HG03060 (cell line): Measurements from ENCODE around the gene FGD5.

Experiments used
- ATAC-seq: cut with Tn5 transposase; IDR thresholded peaks from one replicate; pipeline ENCODE4 v1.9.1; 2021; ENCODE audit warnings: low read depth, moderate number of reproducible peaks; ENCODE audit not compliant: unreplicated experiment

Gene FGD5

DNA sequence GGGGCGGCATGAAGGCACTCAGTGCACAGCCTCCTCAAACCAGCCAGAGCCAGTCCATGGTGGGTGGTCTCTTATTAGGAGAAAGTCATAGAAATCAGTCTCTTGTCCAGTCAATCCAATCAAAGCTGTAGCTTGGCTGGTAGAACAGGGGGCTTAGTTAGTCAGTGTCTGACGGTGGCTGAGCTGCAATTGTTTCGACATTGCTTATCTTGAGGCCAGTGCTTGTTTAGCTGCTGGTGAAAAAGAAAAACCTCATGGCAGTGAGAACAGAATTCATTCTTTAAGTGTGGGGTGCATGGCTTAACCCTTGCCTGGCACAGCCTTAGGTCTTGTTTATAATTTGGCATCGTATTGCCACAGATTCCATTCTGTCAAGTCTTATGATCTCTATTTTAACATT is 53.9 kb downstream of the FGD5 start:
- ATAC-seq: no peak

DNA sequence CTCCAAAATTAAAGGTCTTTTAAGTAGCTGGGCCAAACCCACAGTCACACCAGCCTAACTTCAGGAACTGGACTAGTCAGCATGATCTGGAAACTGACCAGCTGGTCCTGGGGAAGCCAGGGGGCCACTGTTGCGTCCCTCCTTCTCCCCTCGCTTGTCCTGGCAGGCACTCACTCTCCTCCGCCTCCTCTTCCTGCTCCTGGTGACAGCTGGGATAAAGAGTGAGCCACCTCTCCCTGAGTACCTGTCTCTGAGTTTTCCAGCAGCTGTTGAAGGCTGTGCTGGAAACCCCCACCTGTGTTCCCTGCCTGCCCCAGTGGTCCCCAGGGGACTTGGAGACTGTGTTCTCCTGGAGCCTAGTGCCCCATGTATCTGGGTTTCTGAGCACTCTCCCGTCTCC is 56.0 kb downstream of the FGD5 start:
- ATAC-seq: no peak

DNA sequence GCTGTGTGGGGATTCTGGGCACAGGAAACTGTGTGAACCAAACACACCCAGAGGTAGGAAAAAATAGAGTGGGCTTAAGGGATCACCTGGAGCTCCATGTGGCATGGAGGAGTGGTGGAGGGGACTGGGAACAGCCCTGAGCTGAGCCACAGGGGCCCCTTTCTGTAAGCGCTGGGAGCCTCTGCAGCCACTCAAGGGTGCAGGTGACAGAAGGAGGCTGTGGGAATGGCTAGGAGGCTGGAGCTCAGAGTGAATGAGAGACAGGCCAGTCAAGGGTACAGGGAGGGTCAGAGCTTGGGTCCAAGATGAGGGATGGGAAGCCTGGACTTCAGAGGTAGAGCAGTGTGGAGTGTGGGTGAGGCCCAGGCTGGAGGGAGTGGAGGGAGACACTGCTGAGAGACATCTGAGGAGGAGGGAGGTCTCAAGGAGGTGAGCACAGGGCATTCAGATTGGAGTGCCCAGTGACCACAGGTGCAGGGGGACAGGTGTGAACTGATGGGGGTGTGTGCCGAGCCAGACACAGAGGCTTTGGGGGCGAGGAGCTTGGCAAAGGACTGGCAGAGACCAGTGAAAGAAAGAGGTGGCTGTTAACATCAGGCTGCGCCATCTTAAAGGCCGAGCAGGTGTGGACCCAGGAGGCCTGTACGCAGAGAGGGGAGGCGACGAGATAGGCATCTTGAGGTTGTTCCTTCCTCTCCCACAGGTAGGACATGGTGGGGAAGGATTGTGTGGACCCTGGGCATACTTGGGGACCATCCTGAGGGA is 56.8 kb downstream of the FGD5 start:
- ATAC-seq: no peak

DNA sequence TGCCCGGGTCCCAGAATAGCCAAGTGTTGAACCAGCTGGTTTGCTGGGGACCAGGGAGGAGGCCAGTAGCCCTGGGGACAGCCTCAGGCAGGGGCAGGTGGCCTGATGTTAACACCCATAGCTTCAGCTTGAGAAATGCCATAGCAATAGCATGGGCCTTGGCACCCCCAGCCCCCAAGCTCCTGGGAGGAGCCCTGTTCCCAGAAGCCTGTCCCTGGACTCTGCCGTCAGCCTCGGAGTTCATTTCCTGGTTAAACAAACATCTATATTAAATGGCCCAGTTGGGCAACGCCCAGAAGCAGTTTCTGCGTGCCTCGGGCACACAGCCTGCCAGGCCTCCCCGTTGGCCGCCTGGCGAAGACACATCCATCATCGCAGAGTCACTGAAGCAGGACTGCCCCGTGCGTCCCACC is 58.2 kb downstream of the FGD5 start:
- no peak for ATAC-seq

DNA sequence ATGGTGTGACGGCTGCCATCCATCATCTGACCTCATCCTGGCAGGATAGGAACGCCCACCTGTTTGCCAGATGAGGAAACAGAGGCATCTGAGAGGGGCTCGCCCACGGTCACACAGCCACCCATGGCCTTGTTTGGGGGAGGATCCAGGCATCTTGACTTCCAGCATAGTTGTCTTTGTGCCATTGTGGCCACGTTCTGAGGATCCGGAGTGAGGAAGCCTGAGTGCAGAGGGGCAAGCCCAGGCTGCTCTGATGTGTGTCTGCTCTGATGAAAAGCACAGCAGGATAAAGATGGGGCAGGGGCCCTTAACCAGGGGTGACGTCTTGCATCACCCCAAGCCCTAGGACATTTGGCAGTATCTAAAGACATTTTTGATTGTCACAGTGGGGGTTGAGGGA is 58.7 kb downstream of the FGD5 start:
- no peak for ATAC-seq

DNA sequence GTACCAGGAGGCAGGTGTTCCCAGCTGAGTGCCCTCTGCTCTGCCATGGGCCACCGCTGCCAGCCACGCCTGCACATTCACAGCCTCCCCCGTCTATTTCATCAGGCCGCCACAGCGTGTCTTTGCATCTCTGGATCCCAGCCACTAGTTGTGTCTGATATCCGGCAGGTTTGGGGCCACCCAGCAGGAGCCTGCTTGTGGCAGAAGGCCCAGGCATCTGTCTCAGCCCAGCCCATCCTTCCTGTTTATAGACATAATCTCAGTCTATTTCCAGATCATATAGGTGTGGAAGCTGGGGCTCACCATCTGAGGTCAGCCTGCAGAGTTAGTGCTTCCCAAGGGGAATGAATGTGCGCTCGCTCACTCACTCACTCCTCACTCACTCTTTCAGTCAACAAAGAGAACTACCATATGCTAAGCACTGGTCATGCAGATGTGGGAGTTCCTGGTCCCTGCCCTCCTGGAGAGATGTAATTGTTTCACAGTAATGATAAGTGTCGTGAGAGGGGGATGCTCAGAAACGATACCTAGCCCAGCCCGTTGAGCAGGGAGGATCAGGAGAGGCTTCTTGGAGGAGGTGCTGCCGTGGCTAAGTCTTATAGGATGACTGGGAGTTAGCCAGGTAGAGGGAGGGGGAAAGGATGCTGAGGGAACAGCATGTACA is 60.6 kb downstream of the FGD5 start:
- no peak for ATAC-seq

DNA sequence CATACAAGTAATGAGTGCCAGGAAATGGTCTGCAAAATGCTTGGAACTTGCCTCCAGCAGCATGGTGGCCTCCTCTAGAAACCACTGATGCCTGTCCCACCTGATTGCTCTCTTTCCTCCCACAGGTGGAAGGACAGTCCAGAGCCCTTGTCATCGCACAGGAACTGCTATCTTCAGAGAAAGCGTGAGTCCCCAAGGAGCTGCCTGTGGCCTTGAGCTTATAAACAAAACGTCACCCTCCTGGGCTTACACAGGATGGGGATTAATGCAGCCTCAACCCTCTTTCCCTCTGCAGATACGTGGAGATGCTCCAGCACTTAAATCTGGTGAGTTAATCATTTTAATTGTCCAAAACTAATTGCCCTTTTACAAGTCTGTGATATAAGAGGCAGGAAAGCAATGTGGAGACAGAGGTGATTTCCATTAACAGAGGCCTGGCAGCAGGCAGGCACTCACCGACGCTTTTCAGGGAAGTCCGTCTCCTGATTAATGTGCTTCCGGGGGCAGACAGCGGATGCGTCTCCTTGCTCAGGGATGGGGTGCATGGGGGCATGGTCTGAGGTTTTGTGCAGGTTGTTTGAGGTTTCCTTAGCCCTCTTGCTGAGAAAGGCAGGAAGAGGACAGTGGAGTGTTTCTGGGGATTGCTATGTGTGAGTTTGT is 61.8 kb downstream of the FGD5 start:
- no peak for ATAC-seq

DNA sequence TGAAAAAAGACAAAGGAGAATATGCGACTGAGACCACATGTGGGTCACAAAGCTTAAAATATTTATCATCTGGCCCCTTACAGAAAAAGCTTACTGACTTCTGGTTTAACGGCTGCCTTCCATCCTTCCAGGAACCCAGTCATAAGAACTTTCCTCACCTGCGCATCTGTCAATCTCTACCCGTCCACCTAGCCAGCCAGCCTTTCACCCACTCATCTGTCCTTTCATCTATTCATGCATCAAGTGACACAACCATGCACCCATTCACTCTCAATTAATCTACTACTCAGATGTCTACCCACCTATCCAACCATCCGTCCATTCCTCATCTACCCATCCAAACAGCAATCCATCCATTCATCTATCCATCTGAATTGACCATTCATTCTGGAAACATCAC is 64.5 kb downstream of the FGD5 start:
- ATAC-seq: no peak

DNA sequence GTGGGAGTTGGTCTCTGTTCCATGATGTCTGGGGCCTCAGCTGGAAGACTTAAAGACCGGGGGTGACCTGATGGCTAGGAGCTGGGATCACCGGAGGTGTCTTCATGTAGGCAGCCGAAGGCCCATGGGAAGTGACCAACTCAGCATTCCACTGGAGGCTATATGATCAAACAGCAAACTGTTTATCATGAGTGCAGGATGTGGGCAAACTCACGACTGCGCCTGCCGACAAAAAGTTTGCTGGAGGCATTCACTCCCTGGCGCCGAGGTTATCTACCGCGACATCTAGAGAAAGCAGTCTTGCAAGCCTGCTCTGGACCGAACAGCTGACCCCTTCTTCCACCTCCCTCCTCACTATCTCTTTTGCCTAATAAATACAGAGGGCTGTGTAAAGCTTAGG is 65.9 kb downstream of the FGD5 start:
- no peak for ATAC-seq

DNA sequence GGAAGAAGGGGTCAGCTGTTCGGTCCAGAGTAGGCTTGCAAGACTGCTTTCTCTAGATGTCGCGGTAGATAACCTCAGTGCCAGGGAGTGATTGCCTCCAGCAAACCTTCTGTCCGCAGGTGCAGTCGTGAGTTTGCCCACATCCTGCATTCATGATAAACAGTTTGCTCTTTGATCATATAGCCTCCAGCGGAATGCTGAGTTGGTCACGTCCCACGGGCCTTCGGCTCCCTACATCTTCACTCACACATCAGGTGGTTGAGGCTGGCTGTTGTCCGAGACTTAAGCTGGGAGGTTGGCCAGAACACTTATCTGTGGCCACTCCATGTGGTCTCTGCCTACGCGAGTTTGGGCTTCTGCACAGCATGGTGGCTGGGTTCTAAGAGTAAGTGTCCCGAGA is 66.5 kb downstream of the FGD5 start:
- no peak for ATAC-seq

DNA sequence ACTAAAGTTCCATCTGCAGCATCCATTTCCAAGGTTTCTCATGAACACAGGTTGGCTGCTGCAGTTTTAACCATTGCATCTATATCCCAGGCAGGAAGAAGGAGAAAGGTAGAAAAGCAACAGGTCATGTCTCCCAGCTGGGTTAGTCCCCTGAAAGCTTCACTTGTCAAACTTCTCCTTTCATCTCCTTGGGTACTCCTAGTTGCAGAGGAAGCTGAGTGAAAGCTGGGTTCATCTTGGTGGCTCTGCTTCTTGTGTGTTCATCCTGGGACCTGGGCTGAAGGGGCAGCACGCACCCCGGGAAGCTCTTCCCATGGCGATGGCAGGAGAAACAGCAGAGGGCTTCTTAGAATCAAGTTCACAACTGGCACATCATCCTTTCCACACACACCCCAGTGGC is 67.3 kb downstream of the FGD5 start:
- ATAC-seq: no peak

DNA sequence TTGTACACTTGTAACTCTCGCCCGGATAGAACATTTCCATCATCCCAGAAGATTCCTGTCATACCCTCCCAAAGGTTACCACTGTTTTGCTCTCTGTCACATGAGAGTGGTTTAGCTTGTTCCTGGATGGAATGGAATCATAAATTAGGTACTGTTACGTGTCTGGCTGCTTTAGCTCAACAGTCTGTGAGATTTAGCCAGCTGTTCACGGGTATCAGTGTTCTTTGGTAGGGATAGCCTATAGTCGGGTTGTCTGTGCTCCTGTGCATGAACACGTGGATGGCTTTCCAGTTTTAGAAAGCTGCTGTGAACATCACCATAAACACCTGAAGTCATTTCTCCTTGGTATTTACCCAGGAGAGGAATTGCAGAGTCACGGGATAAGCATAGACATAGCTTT is 70.4 kb downstream of the FGD5 start:
- no peak for ATAC-seq

DNA sequence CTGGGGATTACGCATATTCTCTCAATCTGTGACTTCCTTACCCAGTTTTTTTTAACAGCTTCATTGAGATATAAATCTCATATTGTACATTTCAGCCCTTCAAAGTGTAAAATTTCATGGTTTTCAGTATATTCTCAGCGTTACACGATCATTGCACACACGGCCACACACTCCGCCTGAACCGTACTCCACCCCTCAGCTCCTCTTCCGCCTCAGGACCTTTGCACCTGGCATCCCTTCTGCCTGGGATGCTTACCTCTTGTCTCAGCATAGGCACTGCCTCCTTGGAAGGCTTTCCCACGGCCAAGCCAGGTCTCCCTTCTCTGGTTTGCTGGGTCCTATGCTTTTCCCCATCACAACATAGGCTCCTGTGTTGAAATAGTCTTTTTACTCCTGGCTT is 71.2 kb downstream of the FGD5 start:
- ATAC-seq: no peak

DNA sequence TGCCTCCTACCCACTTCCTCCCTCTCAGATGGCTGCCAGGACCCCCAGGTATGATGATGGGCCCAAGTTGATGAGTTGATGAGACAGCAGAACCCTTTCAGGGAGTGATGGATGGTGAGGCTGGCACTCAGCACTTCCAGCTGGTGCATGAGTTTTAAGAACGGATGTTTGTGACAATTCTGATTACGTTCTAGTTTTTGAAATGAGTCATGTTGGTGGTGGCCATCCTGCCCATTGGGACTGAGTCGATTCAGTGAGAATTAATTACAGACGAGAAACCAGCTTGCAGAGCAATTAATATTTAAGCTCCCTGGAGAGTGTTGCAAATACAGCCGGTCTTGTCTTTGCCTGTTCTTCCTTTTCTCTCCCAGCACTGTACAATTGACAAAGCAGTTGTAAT is 71.7 kb downstream of the FGD5 start:
- peak; percentile 67 for ATAC-seq

DNA sequence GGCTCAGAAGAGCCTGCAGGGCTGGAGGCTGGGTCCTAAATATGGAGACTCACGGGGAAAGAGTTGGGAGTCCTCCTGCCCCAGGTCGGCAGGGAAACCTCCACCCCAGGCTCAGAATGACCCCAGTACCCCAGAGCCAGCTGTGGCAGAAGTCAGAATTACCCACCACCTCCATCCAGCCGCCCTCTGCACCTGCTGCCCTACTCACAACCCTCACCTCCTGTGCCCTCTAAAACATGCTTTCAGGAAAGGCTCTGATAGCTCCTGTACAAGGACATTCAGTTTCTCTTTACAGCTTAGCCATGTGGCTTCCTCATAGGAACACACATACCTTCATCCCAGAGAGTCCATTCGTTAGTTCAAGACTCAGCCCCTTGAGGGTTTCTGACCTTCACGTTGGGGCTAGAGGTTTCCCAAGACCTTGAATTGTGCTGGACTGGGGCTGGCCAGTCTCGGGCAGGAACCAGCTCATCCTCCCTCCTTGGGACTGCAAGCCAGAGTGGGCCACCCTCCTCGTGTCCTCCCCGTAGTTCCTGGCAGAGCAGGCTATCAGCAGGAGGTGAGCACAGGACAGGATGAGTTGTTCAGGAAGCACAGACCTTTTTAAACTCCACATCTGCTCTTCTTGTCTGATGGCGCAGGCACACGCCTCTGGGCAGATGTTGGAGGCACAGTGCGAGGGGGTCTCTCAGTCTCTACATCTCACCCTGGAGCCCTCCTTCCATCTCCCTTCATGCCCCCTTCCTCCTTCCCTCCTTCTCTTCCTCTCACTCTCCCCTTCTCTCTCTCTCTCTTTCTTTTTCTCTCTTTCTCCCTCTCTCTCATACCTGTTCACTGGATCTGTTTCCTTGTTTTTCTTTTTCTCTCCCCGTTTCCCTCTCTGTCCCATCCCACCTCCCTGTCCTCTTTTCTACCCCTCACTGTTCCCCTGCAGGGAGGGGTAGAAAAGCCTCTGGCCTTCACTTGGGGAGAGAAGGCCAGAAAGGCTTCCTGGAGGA is 72.7 kb downstream of the FGD5 start:
- no peak for ATAC-seq

DNA sequence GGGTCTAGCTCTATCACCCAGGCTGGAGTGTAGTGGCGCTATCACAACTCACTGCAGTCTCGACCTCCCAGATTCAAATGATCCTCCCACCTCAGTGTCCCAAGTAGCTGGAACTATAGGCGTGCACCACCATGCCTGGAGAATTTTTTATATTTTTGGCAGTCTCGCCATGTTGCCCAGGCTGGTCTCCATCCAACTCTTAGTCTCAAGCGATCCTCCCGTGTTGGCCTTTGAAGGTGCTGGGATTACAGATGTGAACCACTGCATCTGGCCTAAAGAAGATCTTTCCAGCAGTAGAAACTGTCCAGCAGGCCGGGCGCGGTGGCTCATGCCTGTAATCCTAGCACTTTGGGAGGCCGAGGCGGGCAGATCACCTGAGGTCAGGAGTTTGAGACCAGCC is 73.5 kb downstream of the FGD5 start:
- no peak for ATAC-seq

DNA sequence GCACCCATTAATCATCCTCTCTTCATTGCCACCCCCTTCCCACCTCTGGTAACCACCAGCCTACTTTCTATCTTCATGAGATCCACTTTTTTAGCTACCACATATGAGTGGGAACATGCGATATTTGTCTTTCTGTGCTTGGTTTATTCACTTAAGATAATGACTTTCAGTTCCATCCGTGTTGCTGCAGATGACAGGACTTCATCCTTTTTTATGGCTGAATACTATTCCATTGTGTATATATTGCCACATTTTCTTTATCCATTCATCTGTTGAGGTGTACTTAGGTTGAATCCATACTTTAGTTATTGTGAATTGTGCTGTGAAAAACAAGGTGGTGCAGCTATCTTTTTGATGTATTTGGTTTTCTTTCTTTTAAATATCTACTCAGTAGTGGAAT is 75.3 kb downstream of the FGD5 start:
- no peak for ATAC-seq

DNA sequence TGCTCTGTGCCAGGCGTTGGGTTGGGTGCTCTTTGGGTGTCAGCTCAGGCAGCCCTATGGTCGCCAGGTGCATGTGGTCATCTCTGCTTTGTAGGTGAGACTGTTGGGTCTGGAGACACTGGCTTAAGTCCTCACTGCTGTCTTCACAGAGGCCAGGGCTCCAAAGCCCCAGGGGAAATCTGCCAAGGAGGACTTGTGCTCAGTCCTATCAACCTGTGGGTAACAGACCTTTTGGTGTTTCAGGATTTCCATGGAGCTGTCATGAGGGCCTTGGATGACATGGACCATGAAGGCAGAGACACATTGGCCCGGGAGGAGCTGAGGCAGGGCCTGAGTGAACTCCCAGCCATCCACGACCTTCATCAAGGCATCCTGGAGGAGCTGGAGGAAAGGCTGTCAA is 78.5 kb downstream of the FGD5 start:
- ATAC-seq: no peak

DNA sequence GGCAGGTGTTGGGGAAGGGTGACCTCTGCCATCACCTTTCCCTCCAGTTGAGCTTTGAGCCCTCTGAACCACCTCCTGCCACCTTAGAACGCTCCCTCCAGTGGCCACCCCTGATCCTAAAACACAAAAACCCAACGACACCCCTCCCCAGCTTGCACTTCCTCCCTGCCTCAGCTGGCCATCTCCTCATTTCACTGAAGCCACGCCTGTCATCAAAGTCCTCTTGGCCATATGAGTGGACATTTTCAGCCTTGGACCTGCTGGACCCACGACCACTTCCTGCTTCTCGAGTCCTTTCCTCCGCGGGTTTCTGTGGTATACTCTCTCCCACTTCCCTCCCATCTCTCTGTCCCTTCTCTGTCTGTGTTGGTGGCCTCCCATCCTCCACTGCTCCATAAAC is 80.2 kb downstream of the FGD5 start:
- no peak for ATAC-seq

DNA sequence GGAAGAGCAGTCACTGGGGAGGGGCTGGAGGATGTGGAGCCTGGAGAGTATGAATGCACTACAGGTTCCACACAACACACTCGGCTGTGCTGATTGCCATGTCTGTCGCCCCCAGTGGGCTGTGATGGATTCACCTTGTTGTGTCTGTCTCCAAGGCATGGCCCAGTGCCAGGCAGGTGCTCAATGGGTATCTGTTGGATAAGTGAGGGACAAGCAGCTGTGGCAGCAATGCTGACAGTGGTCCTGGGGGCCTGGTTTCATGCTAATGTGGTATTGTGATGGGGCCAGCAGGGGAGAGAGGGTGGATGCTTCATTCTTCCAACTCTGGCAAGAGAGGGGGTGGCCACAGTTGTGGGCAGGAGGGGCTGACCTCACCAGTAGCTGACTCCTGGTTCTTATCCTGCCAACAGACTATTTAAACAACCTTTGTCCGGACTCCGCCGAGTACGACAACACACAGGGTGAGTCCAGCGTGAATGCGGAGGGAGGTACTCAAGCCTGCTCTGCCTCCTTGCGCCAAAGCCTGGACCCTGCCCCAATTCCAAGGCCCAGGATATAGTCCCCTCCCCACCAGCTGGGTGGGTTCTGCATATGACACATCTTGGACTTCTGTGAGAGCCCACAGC is 81.3 kb downstream of the FGD5 start:
- no peak for ATAC-seq
